ENCODE measurements around the gene C13orf46. TPM values are rescaled to one million over a fixed set of nuclear protein-coding genes. Genes with fewer than 3 reads are reported as not detected.
"Not testable (repeated sequence)": the region's sequence is repeated elsewhere in the genome, so short reads cannot be mapped to it uniquely, and the experiment has no call there.

C13orf46 gene
- total and polyA plus RNA-seq, 2 of the 8 experiments (the other 6 are each of a cell fraction or from before 2014, with no cell fraction given) = 0.23 to 0.28 TPM

DNA sequence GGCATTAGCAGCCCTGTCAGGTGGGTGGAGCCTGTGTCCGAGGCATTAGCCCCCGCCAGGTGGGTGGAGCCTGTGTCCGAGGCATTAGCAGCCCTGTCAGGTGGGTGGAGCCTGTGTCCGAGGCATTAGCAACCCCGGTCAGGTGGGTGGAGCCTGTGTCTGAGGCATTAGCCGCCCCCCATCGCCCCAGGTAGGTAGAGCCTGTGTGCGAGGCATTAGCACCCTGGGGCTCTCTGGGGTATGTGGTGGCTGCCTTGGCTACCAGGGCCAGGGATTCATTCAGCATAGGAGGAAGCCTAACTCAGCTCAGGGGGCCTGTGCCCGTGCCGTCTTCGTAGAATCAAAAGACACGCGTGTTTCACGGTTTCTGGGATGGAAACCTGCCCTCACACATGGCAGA lies 46.3 kb upstream of the C13orf46 start:
- H2AFZ ChIP-seq (ENCODE audit: low read length); H3K14ac ChIP-seq (ENCODE audit: insufficient read length); H2BK12ac ChIP-seq (ENCODE audit: low read depth, low read length); H4K5ac ChIP-seq (ENCODE audit: insufficient read length, low read depth, low read length); H3K23me2 ChIP-seq (ENCODE audit: low read depth, low read length); POLR2A ChIA-PET (ENCODE audit: partially characterized antibody); H3K27me3 ChIP-seq (replicated peaks in 1 of 4; ENCODE audit: control insufficient read depth in 3 of 4, extremely low read depth in 1 of 4, insufficient read depth in 3 of 4, low read length in 3 of 4); H3K56ac ChIP-seq (replicated peaks; ENCODE audit: insufficient read length, low read depth, low read length); H2BK15ac ChIP-seq (ENCODE audit: low read length); H2BK120ac ChIP-seq (replicated peaks; ENCODE audit: low read depth, low read length); H2BK20ac ChIP-seq (ENCODE audit: low read length); FAIRE-seq; H3K36me3 ChIP-seq (ENCODE audit: control insufficient read depth in 2 of 4, insufficient read depth in 4 of 4, low read length in 3 of 4); H3K4me2 ChIP-seq (ENCODE audit: insufficient read depth in 1 of 2, low read depth in 2 of 2, low read length in 2 of 2); H3K79me2 ChIP-seq (ENCODE audit: control insufficient read depth in 1 of 2, insufficient read depth in 2 of 2, low read length in 2 of 2); H3K9me3 ChIP-seq (ENCODE audit: insufficient read depth in 2 of 2, low read depth in 1 of 2, low read length in 1 of 2); H2BK5ac ChIP-seq (ENCODE audit: low read depth, low read length); H3K18ac ChIP-seq (ENCODE audit: extremely low read depth, low read length); DNase-seq (ENCODE audit: low read depth in 1 of 2, low spot score in 2 of 2); H3K4me1 ChIP-seq (replicated peaks in 1 of 4; ENCODE audit: control insufficient read depth in 3 of 4, insufficient read depth in 4 of 4, low read length in 3 of 4); H3K4ac ChIP-seq (replicated peaks; ENCODE audit: insufficient read length, low read depth, low read length); H3K9ac ChIP-seq (replicated peaks in 1 of 4; ENCODE audit: extremely low read depth in 1 of 4, low read depth in 3 of 4, low read length in 3 of 4); H3K79me1 ChIP-seq (ENCODE audit: low read depth, low read length); H4K20me1 ChIP-seq (replicated peaks in 1 of 2; ENCODE audit: control insufficient read depth in 1 of 2, insufficient read depth in 2 of 2, low read length in 2 of 2); H3K23ac ChIP-seq (ENCODE audit: insufficient read length); H4K91ac ChIP-seq (replicated peaks; ENCODE audit: insufficient read length, low read length); H3K27ac ChIP-seq (ENCODE audit: low read depth, low read length); H3K4me3 ChIP-seq (ENCODE audit: extremely low read depth in 1 of 4, insufficient read depth in 2 of 4, low read depth in 3 of 4, low read length in 4 of 4); H2AK5ac ChIP-seq (ENCODE audit: low read depth, low read length): not testable (repeated sequence)
- H4K8ac ChIP-seq (ENCODE audit: extremely low read depth, insufficient read depth, low read length) = peak overlapping the region; percentile 35; the same call in 1 of the 2 replicates
- CTCF ChIA-PET (ENCODE audit: partially characterized antibody) = interaction anchor here (0.7 to 2.3 kb wide), 3 partner anchors 10 to 73 kb away, joined by 3 to 10 read pairs (median 4); no protein-coding TSS in a partner anchor
- WGBS, 2 experiments (ENCODE audit: extremely low coverage in 1 of 2, insufficient coverage in 1 of 2, insufficient read length in 1 of 2, insufficient replicate concordance in 2 of 2, low coverage in 1 of 2, low lambda C conversion rate in 2 of 2, missing lambda C conversion rate in 1 of 2) = 90% methylated on average over 11 of the region's 14 CpGs; no CpG with 5 or more reads in 1 of the 2 experiments

All from H1 (cell line).